Activated CD4-positive, alpha-beta T cell treated with anti-CD3 and anti-CD28 coated beads, Interleukin-2, amount 50 U/mL, for 48 hours (primary cell): ENCODE data around the gene EDARADD.
A peak's percentile ranks its signal among the peaks of the same experiment; 100 is the strongest.
"Not testable (repeated sequence)": the region's sequence is repeated elsewhere in the genome, so short reads cannot be mapped to it uniquely, and the experiment has no call there.

ENCODE experiments used
- DNase-seq, 2 experiments: peaks; one replicate each; pipeline ENCODE4 v3.0.0-alpha.2; 2020

EDARADD gene

GRCh38 chr1:236393681-236394481 lies at the start of gene EDARADD:
TSS of gene EDARADD (plus strand) at chr1:236394286. CDS start at chr1:236394445, 159 bp downstream.
- DNase-seq, result peak in 1 of 2 experiments; percentile 16

- DNase-seq, result no peak
These were observed 48.4 kb upstream of the EDARADD start for GRCh38 chr1:236345728-236346127.

- DNase-seq, result no peak
These were observed 46.0 kb upstream of the EDARADD start for GRCh38 chr1:236348071-236348470.

GRCh38 chr1:236350308-236350707 lies 43.8 kb upstream of the EDARADD start:
- no peak for DNase-seq

GRCh38 chr1:236351875-236352573 lies 42.1 kb upstream of the EDARADD start:
- DNase-seq, result no peak

GRCh38 chr1:236352747-236353146 lies 41.3 kb upstream of the EDARADD start:
- not testable (repeated sequence) for DNase-seq

- DNase-seq, result no peak
These were observed 40.3 kb upstream of the EDARADD start for GRCh38 chr1:236353813-236354212.

GRCh38 chr1:236354330-236355147 lies 39.5 kb upstream of the EDARADD start:
- no peak for DNase-seq

- DNase-seq, result no peak
These were observed 37.9 kb upstream of the EDARADD start for GRCh38 chr1:236356141-236356540.

- DNase-seq, result no peak
These were observed 32.0 kb upstream of the EDARADD start for GRCh38 chr1:236361909-236362590.

- DNase-seq, result no peak
These were observed 30.8 kb upstream of the EDARADD start for GRCh38 chr1:236363237-236363636.

- no peak for DNase-seq
These were observed 28.0 kb upstream of the EDARADD start for GRCh38 chr1:236365999-236366570.

- not testable (repeated sequence) for DNase-seq
These were observed 27.4 kb upstream of the EDARADD start for GRCh38 chr1:236366681-236367080.

- DNase-seq, result peak; percentile 17 to 36
These were observed 23.7 kb upstream of the EDARADD start for GRCh38 chr1:236370420-236370819.

GRCh38 chr1:236371083-236371482 lies 23.0 kb upstream of the EDARADD start:
- no peak for DNase-seq

- DNase-seq, result no peak
These were observed 16.1 kb upstream of the EDARADD start for GRCh38 chr1:236377832-236378535.

GRCh38 chr1:236381565-236382158 lies 12.4 kb upstream of the EDARADD start:
- DNase-seq, result no peak

- no peak for DNase-seq
These were observed 5.8 kb upstream of the EDARADD start for GRCh38 chr1:236388332-236388731.

GRCh38 chr1:236389253-236389652 lies 4.8 kb upstream of the EDARADD start:
- DNase-seq, result no peak

- no peak for DNase-seq
These were observed 3.1 kb upstream of the EDARADD start for GRCh38 chr1:236391008-236391407.

- DNase-seq, result no peak
These were observed 1.9 kb upstream of the EDARADD start for GRCh38 chr1:236392182-236392581.
